NB4 (cell line): ENCODE results near the gene C2CD4D.

ENCODE experiments used
- DNase-seq: peaks from one replicate; pipeline ENCODE4 v3.0.0; 2010; ENCODE audit warnings: low read depth
- H3K4me3 ChIP-seq: one replicate; pipeline ENCODE4 v1.5.1; 2011; ENCODE audit warnings: mild to moderate bottlenecking, low read depth, low read length, moderate library complexity
- CTCF ChIP-seq: IDR thresholded peaks from one replicate; pipeline ENCODE4 v1.5.1; 2012; ENCODE audit warnings: low read depth, low read length
- MAX ChIP-seq: IDR thresholded peaks from 2 replicates; pipeline ENCODE4 v1.6.1; 2011; ENCODE audit warnings: low read depth, low read length
- MYC ChIP-seq: IDR thresholded peaks from 2 replicates; pipeline ENCODE4 v1.6.1; 2011; ENCODE audit warnings: low read depth, low read length
- POLR2A ChIP-seq: IDR thresholded peaks from 2 replicates; pipeline ENCODE4 v1.6.1; 2011; ENCODE audit warnings: mild to moderate bottlenecking; ENCODE audit not compliant: insufficient read length; ENCODE audit errors: extremely low read depth

C2CD4D gene

GRCh38 chr1:151837884-151838221, 1.8 kb downstream of the C2CD4D start:
- H3K4me3 ChIP-seq: no peak overlapping the region
- no peak for DNase-seq
- no peak for TF ChIP-seq MAX
- TF ChIP-seq MYC: no peak
- no peak for TF ChIP-seq CTCF
- TF ChIP-seq POLR2A: no peak

- no peak for DNase-seq
- no peak overlapping the region for H3K4me3 ChIP-seq
- TF ChIP-seq CTCF (no peak), MYC (no peak), POLR2A (no peak), MAX (no peak)
Measured at GRCh38 chr1:151837197-151837596, 2.4 kb downstream of the C2CD4D start.

- no peak for DNase-seq
- no peak overlapping the region for H3K4me3 ChIP-seq
- no peak for TF ChIP-seq POLR2A
- TF ChIP-seq MYC: no peak
- no peak for TF ChIP-seq MAX
- TF ChIP-seq CTCF: no peak
Measured at GRCh38 chr1:151835596-151835995, 4.0 kb downstream of the C2CD4D start.

GRCh38 chr1:151834239-151834638, 5.4 kb downstream of the C2CD4D start:
- TF ChIP-seq MAX: no peak
- no peak for TF ChIP-seq CTCF
- TF ChIP-seq POLR2A: no peak
- no peak for TF ChIP-seq MYC

GRCh38 chr1:151833172-151833900, 6.3 kb downstream of the C2CD4D start:
- H3K4me3 ChIP-seq: no peak overlapping the region
- TF ChIP-seq CTCF (no peak), MAX (no peak), MYC (no peak), POLR2A (no peak)
- no peak for DNase-seq

More at GRCh38 chr1:151834239-151834638, 5.4 kb downstream of the C2CD4D start:
- H3K4me3 ChIP-seq: no peak overlapping the region
- DNase-seq: no peak
